ENCODE results near the gene UGT1A3. TPM values are rescaled to one million over a fixed set of nuclear protein-coding genes. Genes with fewer than 3 reads are reported as not detected.

UGT1A3 gene
- total and polyA plus RNA-seq, 5 donors, result not detected

DNA sequence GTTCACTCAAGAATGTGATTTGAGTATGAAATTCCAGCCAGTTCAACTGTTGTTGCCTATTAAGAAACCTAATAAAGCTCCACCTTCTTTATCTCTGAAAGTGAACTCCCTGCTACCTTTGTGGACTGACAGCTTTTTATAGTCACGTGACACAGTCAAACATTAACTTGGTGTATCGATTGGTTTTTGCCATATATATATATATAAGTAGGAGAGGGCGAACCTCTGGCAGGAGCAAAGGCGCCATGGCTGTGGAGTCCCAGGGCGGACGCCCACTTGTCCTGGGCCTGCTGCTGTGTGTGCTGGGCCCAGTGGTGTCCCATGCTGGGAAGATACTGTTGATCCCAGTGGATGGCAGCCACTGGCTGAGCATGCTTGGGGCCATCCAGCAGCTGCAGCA, 31.2 kb downstream of the UGT1A3 start, which contains the start of gene UGT1A1:
Gene UGT1A1, plus strand, starts transcription at position 228 of the 400 bp plus-strand sequence. Its CDS starts 18 bp downstream, at position 246.
- H3K9me3 ChIP-seq (ENCODE audit: control insufficient read depth, low read length), result no peaks in the 10 kb centered on the region
- 90% methylated on average over 6 of the region's 6 CpGs for WGBS
- H3K4me1 ChIP-seq (ENCODE audit: control insufficient read depth, insufficient read depth, low read length), result no peaks in the 10 kb centered on the region
- H3K27ac ChIP-seq (ENCODE audit: low read length), result no peak within 1 kb of the TSS
- intact Hi-C loops (cut with DNase I), result no loop called here
- ATAC-seq, result no peak
- H3K27me3 ChIP-seq (ENCODE audit: control insufficient read depth, insufficient read depth), result no peaks in the 10 kb centered on the region
- no peak for DNase-seq
- H3K4me3 ChIP-seq (ENCODE audit: low read length), result no peak within 1 kb of the TSS

- intact Hi-C loops (cut with DNase I), result no loop called here
- 68% methylated on average over 4 of the region's 4 CpGs for WGBS
- no peaks in the 10 kb centered on the region for H3K4me1 ChIP-seq (ENCODE audit: control insufficient read depth, insufficient read depth, low read length)
Observed at GRCh38 chr2:233761040-233761769, 32.4 kb downstream of the UGT1A3 start.

GRCh38 chr2:233764264-233764663, 35.4 kb downstream of the UGT1A3 start:
- Histone ChIP-seq H3K4me3 (ENCODE audit: low read length) (no peak overlapping the region), H3K9me3 (ENCODE audit: control insufficient read depth, low read length) (no peaks in the 10 kb centered on the region), H3K27ac (ENCODE audit: low read length) (no peak overlapping the region), H3K4me1 (ENCODE audit: control insufficient read depth, insufficient read depth, low read length) (no peaks in the 10 kb centered on the region), H3K27me3 (ENCODE audit: control insufficient read depth, insufficient read depth) (no peaks in the 10 kb centered on the region)
- DNase-seq (no peak), ATAC-seq (no peak)
- 63% methylated on average over 7 of the region's 7 CpGs for WGBS
- intact Hi-C loops (cut with DNase I), result no loop called here

More at GRCh38 chr2:233761040-233761769, 32.4 kb downstream of the UGT1A3 start:
- Histone ChIP-seq H3K9me3 (ENCODE audit: control insufficient read depth, low read length) (no peaks in the 10 kb centered on the region), H3K27ac (ENCODE audit: low read length) (no peak overlapping the region), H3K27me3 (ENCODE audit: control insufficient read depth, insufficient read depth) (no peaks in the 10 kb centered on the region), H3K4me3 (ENCODE audit: low read length) (no peak overlapping the region)
- ATAC-seq, result no peak
- no peak for DNase-seq

- no peaks in the 10 kb centered on the region for H3K27me3 ChIP-seq (ENCODE audit: control insufficient read depth, insufficient read depth)
- intact Hi-C loops (cut with DNase I), result no loop called here
- 56% methylated on average over 3 of the region's 3 CpGs for WGBS
- H3K4me1 ChIP-seq (ENCODE audit: control insufficient read depth, insufficient read depth, low read length), result no peaks in the 10 kb centered on the region
- H3K9me3 ChIP-seq (ENCODE audit: control insufficient read depth, low read length), result no peaks in the 10 kb centered on the region
- no peak overlapping the region for H3K4me3 ChIP-seq (ENCODE audit: low read length)
- DNase-seq, result no peak
- no peak for ATAC-seq
- no peak overlapping the region for H3K27ac ChIP-seq (ENCODE audit: low read length)
Observed at GRCh38 chr2:233764761-233765160, 35.9 kb downstream of the UGT1A3 start.

DNA sequence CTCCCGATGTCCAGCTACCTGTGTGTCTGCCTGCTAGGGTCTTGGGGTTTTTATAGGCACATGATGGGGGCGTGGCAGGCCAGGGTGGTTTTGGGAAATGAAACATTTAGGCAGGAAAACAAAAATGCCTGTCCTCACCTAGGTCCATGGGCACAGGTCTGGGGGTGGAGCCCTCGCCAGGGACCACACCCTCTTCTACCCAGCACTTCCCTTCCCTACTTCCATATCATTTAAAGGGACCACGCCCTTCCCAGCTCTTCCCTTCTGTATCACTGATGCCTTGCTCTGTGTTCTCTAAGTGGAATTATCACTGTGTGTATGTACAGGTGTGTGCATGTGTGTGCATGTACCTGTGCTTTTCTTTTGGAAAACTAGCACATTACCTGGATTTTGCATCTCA, 37.6 kb downstream of the UGT1A3 start:
- Histone ChIP-seq H3K4me1 (ENCODE audit: control insufficient read depth, insufficient read depth, low read length) (no peaks in the 10 kb centered on the region), H3K4me3 (ENCODE audit: low read length) (no peak overlapping the region), H3K9me3 (ENCODE audit: control insufficient read depth, low read length) (no peaks in the 10 kb centered on the region), H3K27ac (ENCODE audit: low read length) (no peak overlapping the region), H3K27me3 (ENCODE audit: control insufficient read depth, insufficient read depth) (no peaks in the 10 kb centered on the region)
- intact Hi-C loops (cut with DNase I), result no loop called here
- 74% methylated on average over 4 of the region's 4 CpGs for whole genome bisulfite sequencing
- no peak for DNase-seq
- no peak for ATAC-seq

- H3K4me1 ChIP-seq (ENCODE audit: control insufficient read depth, insufficient read depth, low read length), result no peaks in the 10 kb centered on the region
- H3K27me3 ChIP-seq (ENCODE audit: control insufficient read depth, insufficient read depth), result no peaks in the 10 kb centered on the region
- H3K27ac ChIP-seq (ENCODE audit: low read length), result no peak overlapping the region
- WGBS, result 72% methylated on average over 4 of the region's 4 CpGs
- ATAC-seq (no peak), DNase-seq (no peak)
- no peak overlapping the region for H3K4me3 ChIP-seq (ENCODE audit: low read length)
- intact Hi-C loops (cut with DNase I), result no loop called here
- H3K9me3 ChIP-seq (ENCODE audit: control insufficient read depth, low read length), result no peaks in the 10 kb centered on the region
Observed at GRCh38 chr2:233768076-233768475, 39.2 kb downstream of the UGT1A3 start.

GRCh38 chr2:233769260-233769659, 40.4 kb downstream of the UGT1A3 start:
- Histone ChIP-seq H3K4me3 (ENCODE audit: low read length) (no peak overlapping the region), H3K4me1 (ENCODE audit: control insufficient read depth, insufficient read depth, low read length) (no peaks in the 10 kb centered on the region), H3K27me3 (ENCODE audit: control insufficient read depth, insufficient read depth) (no peaks in the 10 kb centered on the region), H3K27ac (ENCODE audit: low read length) (no peak overlapping the region), H3K9me3 (ENCODE audit: control insufficient read depth, low read length) (no peaks in the 10 kb centered on the region)
- intact Hi-C loops (cut with DNase I), result no loop called here
- ATAC-seq (no peak), DNase-seq (no peak)
- 93% methylated on average over 9 of the region's 9 CpGs for WGBS

DNA sequence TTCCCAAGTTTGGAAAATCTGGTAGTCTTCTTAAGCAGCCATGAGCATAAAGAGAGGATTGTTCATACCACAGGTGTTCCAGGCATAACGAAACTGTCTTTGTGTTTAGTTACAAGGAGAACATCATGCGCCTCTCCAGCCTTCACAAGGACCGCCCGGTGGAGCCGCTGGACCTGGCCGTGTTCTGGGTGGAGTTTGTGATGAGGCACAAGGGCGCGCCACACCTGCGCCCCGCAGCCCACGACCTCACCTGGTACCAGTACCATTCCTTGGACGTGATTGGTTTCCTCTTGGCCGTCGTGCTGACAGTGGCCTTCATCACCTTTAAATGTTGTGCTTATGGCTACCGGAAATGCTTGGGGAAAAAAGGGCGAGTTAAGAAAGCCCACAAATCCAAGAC, 43.3 kb downstream of the UGT1A3 start:
- Histone ChIP-seq H3K4me1 (ENCODE audit: control insufficient read depth, insufficient read depth, low read length) (no peaks in the 10 kb centered on the region), H3K27me3 (ENCODE audit: control insufficient read depth, insufficient read depth) (no peaks in the 10 kb centered on the region), H3K27ac (ENCODE audit: low read length) (no peak overlapping the region), H3K4me3 (ENCODE audit: low read length) (no peak overlapping the region), H3K9me3 (ENCODE audit: control insufficient read depth, low read length) (no peaks in the 10 kb centered on the region)
- intact Hi-C loops (cut with DNase I), result no loop called here
- ATAC-seq, result no peak
- 88% methylated on average over 16 of the region's 16 CpGs for WGBS
- DNase-seq, result no peak

DNA sequence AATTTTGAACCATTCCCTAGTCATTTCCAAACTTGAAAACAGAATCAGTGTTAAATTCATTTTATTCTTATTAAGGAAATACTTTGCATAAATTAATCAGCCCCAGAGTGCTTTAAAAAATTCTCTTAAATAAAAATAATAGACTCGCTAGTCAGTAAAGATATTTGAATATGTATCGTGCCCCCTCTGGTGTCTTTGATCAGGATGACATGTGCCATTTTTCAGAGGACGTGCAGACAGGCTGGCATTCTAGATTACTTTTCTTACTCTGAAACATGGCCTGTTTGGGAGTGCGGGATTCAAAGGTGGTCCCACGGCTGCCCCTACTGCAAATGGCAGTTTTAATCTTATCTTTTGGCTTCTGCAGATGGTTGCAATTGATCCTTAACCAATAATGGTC, 43.7 kb downstream of the UGT1A3 start:
- Histone ChIP-seq H3K27ac (ENCODE audit: low read length) (no peak overlapping the region), H3K27me3 (ENCODE audit: control insufficient read depth, insufficient read depth) (no peaks in the 10 kb centered on the region), H3K4me3 (ENCODE audit: low read length) (no peak overlapping the region), H3K9me3 (ENCODE audit: control insufficient read depth, low read length) (no peaks in the 10 kb centered on the region), H3K4me1 (ENCODE audit: control insufficient read depth, insufficient read depth, low read length) (no peaks in the 10 kb centered on the region)
- ATAC-seq (no peak), DNase-seq (no peak)
- WGBS, result 52% methylated on average over 5 of the region's 5 CpGs
- intact Hi-C loops (cut with DNase I), result no loop called here

GRCh38 chr2:233773854-233774253, 45.0 kb downstream of the UGT1A3 start:
- DNase-seq, result no peak
- Histone ChIP-seq H3K4me1 (ENCODE audit: control insufficient read depth, insufficient read depth, low read length) (no peaks in the 10 kb centered on the region), H3K27ac (ENCODE audit: low read length) (no peak overlapping the region), H3K27me3 (ENCODE audit: control insufficient read depth, insufficient read depth) (no peaks in the 10 kb centered on the region), H3K9me3 (ENCODE audit: control insufficient read depth, low read length) (no peaks in the 10 kb centered on the region), H3K4me3 (ENCODE audit: low read length) (no peak overlapping the region)
- intact Hi-C loops (cut with DNase I), result no loop called here
- no peak for ATAC-seq
- WGBS, result 92% methylated on average over 5 of the region's 5 CpGs

DNA sequence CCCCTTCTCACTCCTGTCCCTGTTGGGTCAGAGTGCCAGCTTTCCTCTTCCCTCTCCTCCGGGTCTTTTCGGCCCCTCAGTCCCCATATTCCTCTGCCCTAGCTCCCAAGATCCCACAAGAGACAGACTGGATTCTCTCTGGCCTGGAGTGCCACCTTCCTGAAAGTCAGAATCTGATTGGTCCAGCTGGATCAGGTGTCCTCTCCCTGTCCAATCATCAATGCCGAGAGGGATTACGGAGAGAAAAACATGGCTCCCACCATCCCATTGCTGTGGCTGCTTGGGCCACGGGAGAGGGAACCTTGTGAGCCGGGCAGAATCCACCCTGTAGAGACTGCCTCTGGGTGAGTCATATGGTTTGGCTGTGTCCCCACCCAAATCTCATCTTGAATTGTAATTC, 46.6 kb downstream of the UGT1A3 start:
- H3K4me1 ChIP-seq (ENCODE audit: control insufficient read depth, insufficient read depth, low read length), result no peaks in the 10 kb centered on the region
- no peaks in the 10 kb centered on the region for H3K9me3 ChIP-seq (ENCODE audit: control insufficient read depth, low read length)
- H3K27me3 ChIP-seq (ENCODE audit: control insufficient read depth, insufficient read depth), result no peaks in the 10 kb centered on the region
- no peak for ATAC-seq
- no peak overlapping the region for H3K4me3 ChIP-seq (ENCODE audit: low read length)
- H3K27ac ChIP-seq (ENCODE audit: low read length), result no peak overlapping the region
- intact Hi-C loops (cut with DNase I), result no loop called here
- DNase-seq, result no peak
- WGBS, result 91% methylated on average over 6 of the region's 6 CpGs

DNA sequence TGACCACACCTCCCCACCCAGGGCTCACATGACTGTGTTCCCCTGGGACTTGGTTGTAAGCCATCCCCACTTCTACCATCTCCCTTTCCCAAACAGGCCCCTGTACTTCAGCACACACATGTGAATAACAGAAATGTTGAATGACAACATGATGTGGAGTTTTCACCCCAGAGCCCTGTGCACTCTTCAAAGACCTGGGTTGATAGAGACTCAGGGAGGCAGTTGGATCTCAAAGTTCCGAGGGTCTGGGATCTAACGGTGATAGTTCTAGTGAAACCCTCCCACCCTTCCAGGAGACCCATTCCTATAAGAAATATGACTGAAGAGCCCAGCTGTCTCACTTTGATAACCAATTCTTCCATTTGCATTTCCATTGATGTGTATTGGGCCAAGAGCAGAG, 49.2 kb downstream of the UGT1A3 start, which contains the start of gene MROH2A:
Gene MROH2A, plus strand, starts transcription at position 301 of the 400 bp plus-strand sequence. CDS start 1,029 bp downstream, outside the sequence.
- Histone ChIP-seq H3K27ac (ENCODE audit: low read length) (no peak within 1 kb of the TSS), H3K4me1 (ENCODE audit: control insufficient read depth, insufficient read depth, low read length) (no peaks in the 10 kb centered on the region), H3K9me3 (ENCODE audit: control insufficient read depth, low read length) (no peaks in the 10 kb centered on the region), H3K27me3 (ENCODE audit: control insufficient read depth, insufficient read depth) (no peaks in the 10 kb centered on the region), H3K4me3 (ENCODE audit: low read length) (no peak within 1 kb of the TSS)
- no peak for ATAC-seq
- WGBS, result 79% methylated on average over 2 of the region's 2 CpGs
- intact Hi-C loops (cut with DNase I), result no loop called here
- no peak for DNase-seq

Data from right cardiac atrium (tissue), 5 donors.